ENCODE data around the gene SEC11C. TPM values are rescaled to one million over a fixed set of nuclear protein-coding genes. Genes with fewer than 3 reads are reported as not detected.

The SEC11C gene
- total and polyA plus RNA-seq, 2 of the 8 experiments (the other 6 are each of a cell fraction or from before 2014, with no cell fraction given) = 27.1 to 59.3 TPM

- no peak for TF ChIP-seq CBX5 (IDR thresholded peaks at IDR 0.05; ENCODE audit: low read depth, low read length)
- TF ChIP-seq MAX (IDR thresholded peaks at IDR 0.05) = no peak
- TF ChIP-seq JUN (IDR thresholded peaks at IDR 0.05; ENCODE audit: low read depth, low read length) = no peak
- TF ChIP-seq GTF2F1 (IDR thresholded peaks at IDR 0.05; ENCODE audit: borderline replicate concordance, low read depth, low read length) = no peak
These were observed 3.8 kb downstream of the SEC11C start (continued) for GRCh38 chr18:59143441-59143840.
